NCI-H1694 (cell line): ENCODE data around the gene GPR21.

Experiments
- DNase-seq: peaks from one replicate; lab custom pipeline; 2025; lab: John Stamatoyannopoulos, UW

Gene GPR21

GRCh38 chr9:123063896-123064295 lies 30.4 kb downstream of the GPR21 start:
- no peak for DNase-seq

DNA sequence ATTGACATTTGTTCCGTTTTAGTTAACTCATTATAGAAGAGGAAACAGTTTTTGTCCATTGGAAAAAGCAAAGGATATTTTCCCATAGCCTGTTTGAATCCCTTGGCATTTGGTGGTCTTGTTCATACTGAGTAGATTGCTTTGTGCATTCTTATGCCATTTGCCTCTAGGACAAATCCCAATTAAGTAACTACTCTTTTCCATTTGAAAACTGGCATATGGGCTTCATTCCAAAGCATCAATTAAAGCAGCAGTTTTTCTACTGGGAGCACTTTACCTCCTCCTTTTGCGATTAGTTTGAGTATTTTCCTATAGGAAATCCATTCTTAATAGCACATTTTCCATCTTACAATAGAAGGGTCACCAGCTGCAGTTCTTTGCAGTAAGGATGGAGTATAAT lies 31.2 kb downstream of the GPR21 start:
- DNase-seq: no peak

- no peak for DNase-seq
These were observed 31.7 kb downstream of the GPR21 start for GRCh38 chr9:123065196-123065595.

- DNase-seq: no peak
These were observed 33.7 kb downstream of the GPR21 start for GRCh38 chr9:123067136-123067535.

DNA sequence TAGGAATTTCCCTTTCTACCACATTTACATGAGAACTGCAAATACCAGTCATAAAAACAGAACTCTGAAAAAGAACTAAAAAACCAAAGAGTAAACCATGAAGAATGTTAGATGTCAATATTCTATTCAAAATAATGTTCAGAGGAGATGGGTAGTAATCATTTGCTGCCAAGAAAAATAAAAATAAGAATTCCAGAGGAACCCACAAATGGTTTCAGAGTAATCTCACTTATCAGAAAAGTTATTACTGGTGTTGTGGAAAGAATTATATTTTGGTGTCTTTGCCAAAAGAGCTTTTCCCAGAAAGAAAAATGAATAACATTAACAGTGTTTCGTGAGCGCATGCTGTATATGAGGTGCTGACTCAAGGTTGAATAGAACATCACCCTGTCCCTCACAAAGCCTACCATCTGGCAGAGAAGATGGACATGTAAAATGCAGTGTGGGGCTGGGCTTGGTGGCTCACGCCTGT lies 35.6 kb downstream of the GPR21 start:
- no peak for DNase-seq

DNA sequence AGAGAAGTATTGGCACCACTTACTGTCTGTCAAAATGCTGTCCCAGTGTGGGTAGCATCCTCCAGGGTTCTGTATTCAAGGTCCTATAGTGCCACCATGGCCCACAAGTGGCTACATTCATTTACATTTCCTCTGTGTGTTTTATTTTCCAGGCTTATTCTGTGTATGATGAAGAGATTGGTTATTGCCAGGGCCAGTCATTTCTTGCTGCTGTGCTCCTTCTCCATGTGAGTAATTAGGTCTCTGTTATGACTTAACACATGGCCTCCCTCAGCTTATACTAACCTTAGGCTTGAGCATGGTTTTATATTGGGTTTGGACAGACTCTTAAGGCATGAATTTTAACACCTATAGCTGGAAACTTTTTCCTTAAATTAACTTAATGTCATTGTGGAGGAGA lies 36.7 kb downstream of the GPR21 start:
- DNase-seq: no peak

- DNase-seq: no peak
These were observed 39.0 kb downstream of the GPR21 start for GRCh38 chr9:123072407-123072995.

DNA sequence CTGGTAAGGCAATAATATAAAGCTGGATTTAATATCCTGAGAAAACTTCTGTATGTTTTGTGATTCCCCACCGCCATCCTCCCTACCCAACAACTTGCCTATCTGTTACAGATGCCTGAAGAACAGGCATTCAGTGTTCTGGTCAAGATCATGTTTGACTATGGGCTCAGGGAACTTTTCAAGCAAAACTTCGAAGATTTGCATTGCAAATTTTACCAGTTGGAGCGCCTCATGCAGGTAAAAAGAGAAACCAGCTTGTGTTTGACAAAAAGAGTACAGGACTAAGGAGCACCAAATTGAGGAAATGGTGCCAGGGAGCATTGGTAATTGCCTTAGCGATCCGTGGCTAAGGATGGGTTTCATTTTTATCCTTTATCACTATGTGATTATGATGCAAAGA lies 40.0 kb downstream of the GPR21 start:
- DNase-seq: no peak

DNA sequence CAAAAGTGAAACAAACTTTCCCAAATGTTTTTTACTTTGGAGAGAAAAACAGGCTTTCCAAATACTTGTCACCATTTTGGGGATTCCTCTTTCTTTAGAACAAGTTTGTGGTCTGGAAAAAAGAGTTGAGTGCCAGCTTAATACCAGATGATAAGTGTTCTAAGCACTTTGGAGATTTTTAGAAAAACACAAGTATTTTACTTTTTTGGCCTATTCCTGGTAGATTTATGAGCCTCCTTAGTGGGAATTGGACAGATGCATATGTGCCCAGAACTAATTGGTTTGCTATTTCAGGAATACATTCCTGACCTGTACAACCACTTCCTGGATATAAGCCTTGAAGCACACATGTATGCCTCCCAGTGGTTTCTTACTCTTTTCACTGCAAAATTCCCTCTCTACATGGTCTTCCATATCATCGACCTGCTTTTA lies 40.5 kb downstream of the GPR21 start:
- no peak for DNase-seq

DNA sequence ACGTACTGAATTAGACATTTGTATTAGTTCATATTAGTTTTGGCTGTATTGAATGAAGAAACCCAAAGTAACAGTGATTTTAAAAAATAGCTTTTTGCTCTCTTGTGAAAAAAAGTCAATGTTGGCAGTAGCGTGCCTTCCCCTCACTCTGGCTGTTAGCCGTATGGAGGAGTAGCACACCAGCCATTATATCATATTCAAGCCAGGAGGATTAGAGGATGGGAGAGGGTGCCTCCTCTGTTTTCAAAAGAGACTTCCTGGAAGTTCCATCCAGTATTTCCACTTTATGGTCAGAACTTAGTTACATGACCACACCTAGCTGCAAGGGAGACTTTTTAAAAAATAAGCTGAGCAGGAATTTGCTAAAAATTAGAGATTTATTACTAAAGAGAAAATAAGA lies 41.2 kb downstream of the GPR21 start:
- DNase-seq: no peak

GRCh38 chr9:123080444-123080843 lies 47.0 kb downstream of the GPR21 start:
- no peak for DNase-seq

GRCh38 chr9:123081824-123082223 lies 48.4 kb downstream of the GPR21 start:
- DNase-seq: no peak

DNA sequence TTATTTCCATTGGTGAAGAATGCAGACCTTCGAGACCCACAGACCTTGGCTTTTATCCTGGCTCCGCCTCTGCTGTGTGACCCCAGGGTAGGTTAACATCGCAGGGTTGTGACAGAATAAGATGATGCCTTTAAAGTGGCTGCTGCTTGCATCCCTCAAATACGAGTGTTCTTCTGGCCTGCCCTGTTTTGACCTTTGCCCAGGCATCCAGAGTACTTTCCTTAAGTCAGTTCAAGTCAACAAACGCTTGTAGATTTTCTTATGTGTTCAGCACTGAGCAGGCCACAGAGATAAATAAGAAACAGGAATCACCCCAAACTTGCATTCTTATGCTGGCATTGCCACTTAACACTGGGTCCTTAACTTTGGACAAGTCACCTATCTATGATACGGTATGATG lies 50.2 kb downstream of the GPR21 start:
- no peak for DNase-seq

DNA sequence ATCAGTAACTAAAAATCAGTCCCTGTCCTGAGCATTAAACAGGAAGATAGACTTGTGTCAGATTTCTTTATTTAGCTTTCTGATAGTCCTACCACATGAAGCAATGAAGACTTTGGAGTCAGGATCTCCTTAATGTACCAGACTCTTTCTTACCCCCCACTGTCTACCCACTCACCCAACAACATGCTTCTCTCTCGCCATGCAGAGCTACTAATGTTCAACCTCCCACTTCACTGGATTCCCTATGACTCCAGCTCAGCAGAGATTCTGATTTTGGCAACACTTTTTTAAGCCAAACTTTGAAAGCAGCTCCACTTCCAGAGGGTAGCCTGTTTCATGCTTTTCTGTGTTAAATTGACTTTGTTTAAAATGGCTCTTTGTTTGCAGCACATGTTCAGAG lies 50.8 kb downstream of the GPR21 start:
- DNase-seq: no peak
